ENCODE measurements around the gene CCR9. TPM values are rescaled to one million over a fixed set of nuclear protein-coding genes. Genes with fewer than 3 reads are reported as not detected.

The CCR9 gene
- total RNA-seq, 1 experiment from 2014 or later, result not detected

DNA sequence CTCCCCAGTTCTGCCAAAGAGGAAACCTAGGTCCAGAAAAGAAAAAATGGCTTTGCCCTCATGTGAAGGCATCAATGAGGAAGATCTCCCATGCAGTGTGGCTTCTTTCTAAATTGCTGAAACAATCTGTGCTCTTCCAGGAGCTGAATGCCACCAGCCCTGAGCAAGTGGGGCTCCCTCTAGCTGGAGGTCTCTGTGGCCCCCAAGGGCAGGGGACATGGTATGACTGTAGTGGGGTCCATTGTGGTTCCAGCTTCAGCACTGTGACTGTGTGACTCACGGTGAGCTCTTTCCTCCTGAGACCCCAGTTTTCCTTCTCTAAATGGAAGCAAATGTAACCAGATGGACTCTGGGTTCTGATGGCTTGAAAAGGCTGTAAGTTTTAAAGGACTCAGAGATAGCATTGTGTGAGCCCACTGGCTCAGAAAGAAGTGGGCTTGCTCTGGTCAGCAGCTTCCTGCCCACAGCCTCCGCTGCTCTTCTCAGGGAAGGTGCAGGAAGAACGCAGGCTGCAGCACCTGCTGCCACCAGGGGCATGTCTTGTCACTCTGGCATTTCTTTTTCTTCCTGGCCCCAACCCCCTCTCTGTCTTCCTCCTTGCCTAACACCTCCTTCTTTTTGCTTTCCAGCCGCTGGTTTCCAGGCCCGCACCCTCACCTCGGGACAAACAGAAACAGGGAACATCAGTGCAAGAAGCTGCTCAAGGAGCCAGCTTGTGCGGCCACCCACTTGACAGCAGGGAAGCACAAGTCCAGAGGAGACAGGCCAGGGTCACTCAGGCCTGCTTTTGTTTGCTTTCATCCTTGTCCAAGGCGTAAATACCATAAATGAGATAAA lies 51.1 kb downstream of the CCR9 start:
- intact Hi-C loops (cut with micrococcal nuclease; ENCODE audit: unreplicated experiment), result loop anchor here (2.0 kb wide), 1 partner anchor 141 kb away; no protein-coding TSS in a partner anchor
- H3K9me3 ChIP-seq (ENCODE audit: low read depth, low read length, poor library complexity, severe bottlenecking), result no peaks in the 10 kb centered on the region
- no peak for DNase-seq (ENCODE audit: low spot score)
- CTCF ChIA-PET, result no interaction called here
- H3K36me3 ChIP-seq (ENCODE audit: insufficient read depth, low read length, poor library complexity, severe bottlenecking), result no peaks in the 10 kb centered on the region
- TF ChIP-seq, protein P1, sequence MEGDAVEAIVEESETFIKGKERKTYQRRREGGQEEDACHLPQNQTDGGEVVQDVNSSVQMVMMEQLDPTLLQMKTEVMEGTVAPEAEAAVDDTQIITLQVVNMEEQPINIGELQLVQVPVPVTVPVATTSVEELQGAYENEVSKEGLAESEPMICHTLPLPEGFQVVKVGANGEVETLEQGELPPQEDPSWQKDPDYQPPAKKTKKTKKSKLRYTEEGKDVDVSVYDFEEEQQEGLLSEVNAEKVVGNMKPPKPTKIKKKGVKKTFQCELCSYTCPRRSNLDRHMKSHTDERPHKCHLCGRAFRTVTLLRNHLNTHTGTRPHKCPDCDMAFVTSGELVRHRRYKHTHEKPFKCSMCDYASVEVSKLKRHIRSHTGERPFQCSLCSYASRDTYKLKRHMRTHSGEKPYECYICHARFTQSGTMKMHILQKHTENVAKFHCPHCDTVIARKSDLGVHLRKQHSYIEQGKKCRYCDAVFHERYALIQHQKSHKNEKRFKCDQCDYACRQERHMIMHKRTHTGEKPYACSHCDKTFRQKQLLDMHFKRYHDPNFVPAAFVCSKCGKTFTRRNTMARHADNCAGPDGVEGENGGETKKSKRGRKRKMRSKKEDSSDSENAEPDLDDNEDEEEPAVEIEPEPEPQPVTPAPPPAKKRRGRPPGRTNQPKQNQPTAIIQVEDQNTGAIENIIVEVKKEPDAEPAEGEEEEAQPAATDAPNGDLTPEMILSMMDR (conservative IDR thresholded peaks at IDR 0.05; ENCODE audit: low read depth, low read length), result no peak
- TF ChIP-seq EZH2 (IDR thresholded peaks at IDR 0.05; ENCODE audit: borderline replicate concordance, low read depth, low read length, poor library complexity, severe bottlenecking), result no peak
- POLR2A ChIA-PET (ENCODE audit: low non-redundant PET), result no interaction called here
- BruUV-seq (replicated peaks), result no TSS peak
- no peak overlapping the region for H3K27ac ChIP-seq (ENCODE audit: low read depth, low read length, poor library complexity, severe bottlenecking)
- H3K4me1 ChIP-seq (ENCODE audit: insufficient read depth, low read length, poor library complexity, severe bottlenecking), result no peaks in the 10 kb centered on the region
- H3K27me3 ChIP-seq (replicated peaks; ENCODE audit: insufficient read depth, low read depth, low read length, poor library complexity), result no peaks in the 10 kb centered on the region
- no peak overlapping the region for H3K4me3 ChIP-seq (ENCODE audit: low read depth, low read length, poor library complexity, severe bottlenecking)

DNA sequence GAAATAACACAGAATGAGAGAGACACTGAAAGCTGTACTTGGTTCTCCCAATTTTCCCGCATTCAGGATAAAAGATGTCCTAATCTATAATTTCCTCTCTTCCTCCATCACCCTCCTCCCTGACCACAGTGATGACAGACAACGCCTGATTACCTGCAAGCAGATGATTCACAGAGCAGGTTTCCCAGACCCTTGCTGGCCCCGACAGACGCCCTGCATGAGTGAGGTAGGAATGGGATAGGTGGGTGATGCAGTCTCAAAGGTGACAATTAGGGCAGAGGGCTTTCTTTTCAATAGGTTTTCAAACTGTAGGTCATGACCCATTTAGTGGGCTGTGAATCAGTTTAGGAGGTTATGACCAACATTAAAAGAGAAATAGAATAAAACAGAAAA lies 51.7 kb downstream of the CCR9 start:
- no peak for DNase-seq (ENCODE audit: low spot score)
- BruUV-seq (replicated peaks), result no TSS peak
- POLR2A ChIA-PET (ENCODE audit: low non-redundant PET), result no interaction called here
- TF ChIP-seq, protein P1 (conservative IDR thresholded peaks at IDR 0.05; ENCODE audit: low read depth, low read length), result no peak
- TF ChIP-seq EZH2 (IDR thresholded peaks at IDR 0.05; ENCODE audit: borderline replicate concordance, low read depth, low read length, poor library complexity, severe bottlenecking), result no peak
- Histone ChIP-seq H3K4me1 (ENCODE audit: insufficient read depth, low read length, poor library complexity, severe bottlenecking) (no peaks in the 10 kb centered on the region), H3K36me3 (ENCODE audit: insufficient read depth, low read length, poor library complexity, severe bottlenecking) (no peaks in the 10 kb centered on the region), H3K9me3 (ENCODE audit: low read depth, low read length, poor library complexity, severe bottlenecking) (no peaks in the 10 kb centered on the region), H3K27me3 (replicated peaks; ENCODE audit: insufficient read depth, low read depth, low read length, poor library complexity) (no peaks in the 10 kb centered on the region), H3K4me3 (ENCODE audit: low read depth, low read length, poor library complexity, severe bottlenecking) (no peak overlapping the region), H3K27ac (ENCODE audit: low read depth, low read length, poor library complexity, severe bottlenecking) (no peak overlapping the region)
- intact Hi-C loops (cut with micrococcal nuclease; ENCODE audit: unreplicated experiment), result loop anchor here (2.0 kb wide), 1 partner anchor 141 kb away; no protein-coding TSS in a partner anchor
- CTCF ChIA-PET, result interaction anchor here (1.0 to 1.1 kb wide), 2 partner anchors 141 to 489 kb away, joined by 3 to 17 read pairs; no protein-coding TSS in a partner anchor

DNA sequence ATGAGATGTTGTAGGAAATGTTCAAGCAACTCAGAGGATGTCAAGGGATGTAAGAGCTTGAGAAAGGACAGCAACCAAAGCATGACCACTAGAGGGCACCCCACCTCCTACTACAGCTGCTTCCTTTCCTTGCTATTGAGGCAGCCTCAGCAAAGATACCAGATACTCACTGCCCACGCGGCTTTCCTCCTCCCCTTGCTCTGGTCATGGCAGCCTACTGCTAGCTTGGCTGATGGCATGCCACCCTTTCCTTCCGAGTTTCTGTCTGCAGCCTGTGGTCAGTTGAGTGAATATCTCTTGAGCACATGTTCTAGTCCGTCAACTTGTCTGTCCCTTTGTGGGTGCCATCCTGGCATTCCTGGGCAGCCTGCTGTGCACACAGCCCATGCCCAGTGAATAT lies 52.5 kb downstream of the CCR9 start:
- H3K36me3 ChIP-seq (ENCODE audit: insufficient read depth, low read length, poor library complexity, severe bottlenecking), result no peaks in the 10 kb centered on the region
- H3K27ac ChIP-seq (ENCODE audit: low read depth, low read length, poor library complexity, severe bottlenecking), result no peak overlapping the region
- H3K27me3 ChIP-seq (replicated peaks; ENCODE audit: insufficient read depth, low read depth, low read length, poor library complexity), result no peaks in the 10 kb centered on the region
- H3K4me1 ChIP-seq (ENCODE audit: insufficient read depth, low read length, poor library complexity, severe bottlenecking), result no peaks in the 10 kb centered on the region
- H3K4me3 ChIP-seq (ENCODE audit: low read depth, low read length, poor library complexity, severe bottlenecking), result no peak overlapping the region
- BruUV-seq (replicated peaks), result no TSS peak
- ChIA-PET POLR2A (ENCODE audit: low non-redundant PET) (no interaction called here), CTCF (interaction anchor here (0.9 to 1.1 kb wide), 4 partner anchors 10 to 488 kb away, joined by 3 to 17 read pairs (median 4); no protein-coding TSS in a partner anchor)
- H3K9me3 ChIP-seq (ENCODE audit: low read depth, low read length, poor library complexity, severe bottlenecking), result no peaks in the 10 kb centered on the region
- peak; percentile 72 for DNase-seq (ENCODE audit: low spot score)
- TF ChIP-seq EZH2 (IDR thresholded peaks at IDR 0.05; ENCODE audit: borderline replicate concordance, low read depth, low read length, poor library complexity, severe bottlenecking), result no peak
- TF ChIP-seq, protein P1 (conservative IDR thresholded peaks at IDR 0.05; ENCODE audit: low read depth, low read length), result peak; percentile 71
- intact Hi-C loops (cut with micrococcal nuclease; ENCODE audit: unreplicated experiment), result loop anchor here (2.0 kb wide), 1 partner anchor 140 kb away; no protein-coding TSS in a partner anchor

Data from A673 (cell line).